IMR-90 (cell line): Measurements from ENCODE around the gene PLEKHD1. TPM values are rescaled to one million over a fixed set of nuclear protein-coding genes. Genes with fewer than 3 reads are reported as not detected.

Experiments
- ATAC-seq: fragments of 200-7000 bp; cut with Tn5 transposase; 2 replicates; pipeline ENCODE4 v1.9.1; 2020; ENCODE audit warnings: low read depth, mild to moderate bottlenecking, moderate library complexity
- BruUV-seq: library from RNA; stranded (reverse); fragments of 400-500 nt; replicated peaks from 2 replicates; lab custom pipeline; 2021; lab: Mats Ljungman, UMichigan
- CTCF ChIA-PET: fragments of 300-600 bp; formaldehyde crosslinking; extraction: SDS; loops from one replicate; lab custom pipeline; 2021; ENCODE audit warnings: antibody characterized with exemption; lab: Yijun Ruan, JAX
- POLR2A ChIA-PET: fragments of 300-600 bp; sonication (Branson Sonifier 250); formaldehyde crosslinking; loops from one replicate; lab custom pipeline; 2022; ENCODE audit warnings: antibody characterized with exemption; ENCODE audit not compliant: unreplicated experiment; lab: Charles Lee
- DNase-seq: peaks from one replicate; pipeline ENCODE4 v3.0.0; 2013
- H2AFZ ChIP-seq: replicated peaks from 2 replicates; pipeline ENCODE3; 2013; ENCODE audit warnings: low read length, mild to moderate bottlenecking; ENCODE audit not compliant: poor library complexity
- H2AK5ac ChIP-seq: 2 replicates; pipeline ENCODE4 v1.6.1; 2013; ENCODE audit warnings: low read depth, low read length, inconsistent platforms
- H2AK9ac ChIP-seq: replicated peaks from 2 replicates; pipeline ENCODE3; 2013; ENCODE audit warnings: mild to moderate bottlenecking, low read depth, low read length, moderate library complexity; ENCODE audit not compliant: poor library complexity
- H2BK120ac ChIP-seq: 2 replicates; pipeline ENCODE4 v1.6.1; 2013; ENCODE audit warnings: low read depth, low read length, inconsistent platforms
- H2BK15ac ChIP-seq: 3 replicates; pipeline ENCODE4 v1.6.1; 2013; ENCODE audit warnings: low read depth, low read length, inconsistent platforms
- H2BK20ac ChIP-seq: 2 replicates; pipeline ENCODE4 v1.6.1; 2013; ENCODE audit warnings: low read depth, mild to moderate bottlenecking, inconsistent platforms, low read length, moderate library complexity
- H2BK5ac ChIP-seq: 2 replicates; pipeline ENCODE4 v1.6.1; 2013; ENCODE audit warnings: mild to moderate bottlenecking, low read depth, low read length, inconsistent platforms; ENCODE audit not compliant: poor library complexity, severe bottlenecking
- H3K14ac ChIP-seq: replicated peaks from 2 replicates; pipeline ENCODE4 v1.6.1; 2013; ENCODE audit warnings: low read depth, low read length, inconsistent platforms
- H3K18ac ChIP-seq: 2 replicates; pipeline ENCODE4 v1.6.1; 2013; ENCODE audit warnings: low read depth, low read length, control low read depth
- H3K23ac ChIP-seq: 2 replicates; pipeline ENCODE4 v1.6.1; 2013; ENCODE audit warnings: low read depth, low read length, inconsistent platforms
- H3K27ac ChIP-seq: 2 replicates; pipeline ENCODE4 v1.5.1; 2013; ENCODE audit warnings: mild to moderate bottlenecking, control low read depth, low read length; ENCODE audit not compliant: insufficient read depth
- H3K27me3 ChIP-seq: 2 replicates; pipeline ENCODE4 v1.6.1; 2013; ENCODE audit warnings: low read length; ENCODE audit not compliant: control insufficient read depth, insufficient read depth
- H3K36me3 ChIP-seq: 2 replicates; pipeline ENCODE4 v1.6.1; 2013; ENCODE audit warnings: low read length, mixed read lengths; ENCODE audit not compliant: control insufficient read depth, insufficient read depth
- H3K4ac ChIP-seq: 2 replicates; pipeline ENCODE4 v1.6.1; 2013; ENCODE audit warnings: low read depth, low read length, inconsistent platforms
- H3K4me1 ChIP-seq: 2 replicates; pipeline ENCODE4 v1.6.1; 2013; ENCODE audit warnings: low read length, mixed read lengths; ENCODE audit not compliant: control insufficient read depth, insufficient read depth
- H3K4me2 ChIP-seq: 2 replicates; pipeline ENCODE4 v1.6.1; 2013; ENCODE audit warnings: low read depth, mild to moderate bottlenecking, control low read depth, low read length, moderate library complexity
- H3K4me3 ChIP-seq: 2 replicates; pipeline ENCODE4 v1.5.1; 2013; ENCODE audit warnings: low read depth, mild to moderate bottlenecking, control low read depth, low read length, moderate library complexity; ENCODE audit not compliant: insufficient read depth
- H3K56ac ChIP-seq: 2 replicates; pipeline ENCODE4 v1.6.1; 2013; ENCODE audit warnings: low read length, inconsistent platforms; ENCODE audit not compliant: insufficient read depth; ENCODE audit errors: extremely low read depth
- H3K79me1 ChIP-seq, 2 experiments: 2 replicates each; pipeline ENCODE4 v1.6.1; 2013; ENCODE audit warnings: low read length in 2 of 2, inconsistent platforms in 1 of 2, low read depth in 1 of 2
- H3K9ac ChIP-seq: 2 replicates; pipeline ENCODE4 v1.6.1; 2013; ENCODE audit warnings: low read depth, low read length, control low read depth
- H3K9me1 ChIP-seq: 2 replicates; pipeline ENCODE4 v1.6.1; 2013; ENCODE audit warnings: low read length, inconsistent platforms; ENCODE audit not compliant: insufficient read depth
- H3K9me3 ChIP-seq: 2 replicates; pipeline ENCODE4 v1.6.1; 2013; ENCODE audit warnings: low read length; ENCODE audit not compliant: control insufficient read depth, insufficient read depth
- H4K20me1 ChIP-seq: 2 replicates; pipeline ENCODE4 v1.6.1; 2013; ENCODE audit warnings: low read length, inconsistent platforms; ENCODE audit not compliant: insufficient read depth
- H4K5ac ChIP-seq: 2 replicates; pipeline ENCODE4 v1.6.1; 2013; ENCODE audit warnings: mild to moderate bottlenecking, low read depth, low read length, control low read depth
- H4K8ac ChIP-seq, 2 experiments: 2 replicates each; pipeline ENCODE4 v1.6.1; 2013; ENCODE audit warnings: low read depth in 2 of 2, low read length in 2 of 2, control low read depth in 1 of 2, inconsistent platforms in 1 of 2
- H4K91ac ChIP-seq: 2 replicates; pipeline ENCODE4 v1.6.1; 2013; ENCODE audit warnings: low read depth, low read length, inconsistent platforms; ENCODE audit not compliant: insufficient read depth
- BHLHE40 ChIP-seq: fragments of 150-350 bp; IDR thresholded peaks from 2 replicates; pipeline ENCODE4 v1.6.1; 2016; ENCODE audit warnings: mild to moderate bottlenecking, low read depth, low read length
- CEBPB ChIP-seq: IDR thresholded peaks from 2 replicates; pipeline ENCODE4 v1.6.1; 2012; ENCODE audit warnings: low read depth, low read length, improper control_type of control experiment
- CHD1 ChIP-seq: IDR thresholded peaks from 2 replicates; pipeline ENCODE4 v1.6.1; 2012; ENCODE audit warnings: low read depth, low read length, improper control_type of control experiment
- MAFK ChIP-seq: IDR thresholded peaks from 2 replicates; pipeline ENCODE4 v1.6.1; 2012; ENCODE audit warnings: low read depth, low read length, improper control_type of control experiment
- NFE2L2 ChIP-seq: fragments of 150-350 bp; IDR thresholded peaks from 2 replicates; pipeline ENCODE4 v1.6.1; 2016; ENCODE audit warnings: low read depth, mild to moderate bottlenecking, low read length
- RAD21 ChIP-seq: IDR thresholded peaks from 2 replicates; pipeline ENCODE4 v1.6.1; 2012; ENCODE audit warnings: low read length, improper control_type of control experiment
- RCOR1 ChIP-seq: IDR thresholded peaks from 2 replicates; pipeline ENCODE4 v1.6.1; 2012; ENCODE audit warnings: mild to moderate bottlenecking, low read length, improper control_type of control experiment; ENCODE audit not compliant: insufficient replicate concordance
- WGBS, 2 experiments: methylation state at CpG; one replicate each; pipeline versions ENCODE4 v1.1.5 to v1.1.7; 2013; ENCODE audit warnings: missing lambda C conversion rate in 2 of 2; ENCODE audit not compliant: insufficient read length in 1 of 2; ENCODE audit errors: extremely low coverage in 2 of 2; 5-methylcytosine and 5-hydroxymethylcytosine counted together
- dilution Hi-C: fragments of 300-500 bp; cut with HindIII; formaldehyde crosslinking; loops from one replicate; pipeline ENCODE4 v1.14.3; 2018; ENCODE audit warnings: low sequenced_read_pairs; ENCODE audit not compliant: unreplicated experiment
- in situ Hi-C: fragments of 300-500 bp; cut with MboI; formaldehyde crosslinking; loops from 3 replicates; pipeline ENCODE4 v1.14.3; 2019; ENCODE audit warnings: low sequenced_read_pairs, inconsistent platforms, mixed read lengths
- intact Hi-C: fragments of 100-400 bp; cut with micrococcal nuclease; formaldehyde crosslinking; loops from 2 replicates; pipeline ENCODE4 v1.10.0; 2022
- polyA plus RNA-seq, 3 experiments: library from polyadenylated mRNA; depleted of rRNA; stranded (reverse); fragments of >200 nt; gene quantifications; 2 replicates each; pipeline ENCODE4 v1.2.3, GENCODE V29; 2012; ENCODE audit warnings: low replicate concordance in 1 of 3
- total RNA-seq: library from RNA; depleted of rRNA; stranded (reverse); fragments of >200 nt; gene quantifications from 2 replicates; pipeline ENCODE4 v1.2.3, GENCODE V29; 2012
- TF ChIP-seq, protein P1 (sequence below): fragments of 150-350 bp; IDR thresholded peaks from 2 replicates; pipeline ENCODE4 v1.6.1; 2017; ENCODE audit warnings: mild to moderate bottlenecking, antibody characterized with exemption, low read length, low read depth
- TF ChIP-seq, protein P2 (sequence below): fragments of 150-350 bp; IDR thresholded peaks from 2 replicates; pipeline ENCODE4 v1.6.1; 2016; ENCODE audit warnings: low read depth, mild to moderate bottlenecking, low read length, moderate library complexity, borderline replicate concordance

The PLEKHD1 gene
- total and polyA plus RNA-seq, 2 of the 4 experiments (the other 2 are of a cell fraction), result under 0.01 TPM; not detected in 1

DNA sequence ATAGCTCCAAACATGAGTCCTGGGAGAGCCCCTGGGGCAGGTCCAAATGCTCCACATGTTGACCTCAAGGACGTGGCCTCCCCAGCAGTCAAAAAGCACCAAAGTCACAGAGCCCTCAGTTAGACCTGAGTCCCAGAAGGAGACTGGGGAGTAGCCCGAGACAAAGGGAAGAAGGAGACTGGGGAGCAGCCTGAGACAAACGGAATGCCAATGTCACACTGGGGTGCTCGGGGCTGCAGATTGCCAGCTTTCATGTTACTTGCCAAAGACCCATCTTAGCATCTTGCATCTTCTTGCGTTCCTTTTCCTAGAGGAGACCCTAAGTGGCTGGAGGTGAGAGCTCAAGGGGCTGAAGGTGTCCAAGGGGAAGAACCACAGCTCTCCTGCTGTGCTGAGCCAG is 14.9 kb downstream of the PLEKHD1 start:
- BruUV-seq, result no TSS peak

More for the DNA sequence above, 14.9 kb downstream of the PLEKHD1 start:
- no peak overlapping the region for H3K4me2 ChIP-seq
- POLR2A ChIA-PET, result no interaction called here
- H4K20me1 ChIP-seq, result no peaks in the 10 kb centered on the region
- WGBS, 2 experiments, result no CpG with 5 or more reads among the region's 5 CpGs
- no peak overlapping the region for H2AK5ac ChIP-seq
- no peak overlapping the region for H3K18ac ChIP-seq
- peaks cover 48% of the 10 kb centered on the region for H3K27me3 ChIP-seq
- no peak overlapping the region for H3K4me3 ChIP-seq
- ATAC-seq (no peak), DNase-seq (no peak)
- TF ChIP-seq BHLHE40, result no peak
- TF ChIP-seq CEBPB, result no peak
- no peak for TF ChIP-seq NFE2L2
- TF ChIP-seq, protein P1, sequence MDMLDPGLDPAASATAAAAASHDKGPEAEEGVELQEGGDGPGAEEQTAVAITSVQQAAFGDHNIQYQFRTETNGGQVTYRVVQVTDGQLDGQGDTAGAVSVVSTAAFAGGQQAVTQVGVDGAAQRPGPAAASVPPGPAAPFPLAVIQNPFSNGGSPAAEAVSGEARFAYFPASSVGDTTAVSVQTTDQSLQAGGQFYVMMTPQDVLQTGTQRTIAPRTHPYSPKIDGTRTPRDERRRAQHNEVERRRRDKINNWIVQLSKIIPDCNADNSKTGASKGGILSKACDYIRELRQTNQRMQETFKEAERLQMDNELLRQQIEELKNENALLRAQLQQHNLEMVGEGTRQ, result no peak
- no peak for TF ChIP-seq CHD1
- no peak for TF ChIP-seq RAD21
- TF ChIP-seq MAFK, result no peak
- TF ChIP-seq, protein P2, sequence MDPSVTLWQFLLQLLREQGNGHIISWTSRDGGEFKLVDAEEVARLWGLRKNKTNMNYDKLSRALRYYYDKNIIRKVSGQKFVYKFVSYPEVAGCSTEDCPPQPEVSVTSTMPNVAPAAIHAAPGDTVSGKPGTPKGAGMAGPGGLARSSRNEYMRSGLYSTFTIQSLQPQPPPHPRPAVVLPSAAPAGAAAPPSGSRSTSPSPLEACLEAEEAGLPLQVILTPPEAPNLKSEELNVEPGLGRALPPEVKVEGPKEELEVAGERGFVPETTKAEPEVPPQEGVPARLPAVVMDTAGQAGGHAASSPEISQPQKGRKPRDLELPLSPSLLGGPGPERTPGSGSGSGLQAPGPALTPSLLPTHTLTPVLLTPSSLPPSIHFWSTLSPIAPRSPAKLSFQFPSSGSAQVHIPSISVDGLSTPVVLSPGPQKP, result no peak
- TF ChIP-seq RCOR1, result no peak
- no peaks in the 10 kb centered on the region for H3K79me1 ChIP-seq
- intact Hi-C loops (no loop called here), in situ Hi-C loops (no loop called here), dilution Hi-C loops (no loop called here)
- no peak overlapping the region for H3K56ac ChIP-seq
- H2AFZ ChIP-seq, result no peak overlapping the region
- no peak overlapping the region for H3K27ac ChIP-seq
- H4K91ac ChIP-seq, result no peak overlapping the region
- H3K9me3 ChIP-seq, result no peaks in the 10 kb centered on the region
- no peak overlapping the region for H2BK20ac ChIP-seq
- CTCF ChIA-PET, result no interaction called here
- no peak overlapping the region for H3K23ac ChIP-seq
- H2BK120ac ChIP-seq, result no peak overlapping the region
- no peak overlapping the region for H4K8ac ChIP-seq
- H2BK5ac ChIP-seq, result no peak overlapping the region
- H3K9me1 ChIP-seq, result 0 out of 2 replicates have a peak, but pooled peaks cover 3% of the 10 kb centered on the region
- no peak overlapping the region for H2AK9ac ChIP-seq
- no peak overlapping the region for H3K9ac ChIP-seq
- H2BK15ac ChIP-seq, result no peak overlapping the region
- H3K4ac ChIP-seq, result no peak overlapping the region
- H3K4me1 ChIP-seq, result no peaks in the 10 kb centered on the region; the same call in 1 of the 2 replicates
- no peak overlapping the region for H4K5ac ChIP-seq
- H3K14ac ChIP-seq, result no peak overlapping the region
- H3K36me3 ChIP-seq, result no peaks in the 10 kb centered on the region
